Trophoblast cell (in vitro differentiated cells and primary cell): Measurements from ENCODE around the gene ARHGAP22.

ENCODE experiments used
- DNase-seq, 2 donors: peaks; one replicate each; pipeline ENCODE4 v3.0.0-alpha.2; 2016
- H2AFZ ChIP-seq: 2 replicates; pipeline ENCODE4 v1.6.1; 2013; ENCODE audit warnings: low read length, moderate library complexity, mild to moderate bottlenecking; ENCODE audit not compliant: insufficient read depth, poor library complexity
- H2AK5ac ChIP-seq: 2 replicates; pipeline ENCODE4 v1.6.1; 2013; ENCODE audit warnings: mild to moderate bottlenecking, low read length
- H2BK120ac ChIP-seq: 2 replicates; pipeline ENCODE4 v1.6.1; 2013; ENCODE audit warnings: low read length, mild to moderate bottlenecking, moderate library complexity; ENCODE audit not compliant: insufficient read depth, poor library complexity
- H2BK12ac ChIP-seq: 2 replicates; pipeline ENCODE4 v1.6.1; 2013; ENCODE audit warnings: mild to moderate bottlenecking, low read length, moderate library complexity
- H2BK5ac ChIP-seq: 2 replicates; pipeline ENCODE4 v1.6.1; 2013; ENCODE audit warnings: low read length, low read depth, moderate library complexity, mild to moderate bottlenecking; ENCODE audit not compliant: poor library complexity
- H3K14ac ChIP-seq: 2 replicates; pipeline ENCODE4 v1.6.1; 2013; ENCODE audit warnings: mild to moderate bottlenecking, low read length
- H3K18ac ChIP-seq: 2 replicates; pipeline ENCODE4 v1.6.1; 2013; ENCODE audit warnings: mild to moderate bottlenecking, low read length
- H3K23ac ChIP-seq: 2 replicates; pipeline ENCODE4 v1.6.1; 2013; ENCODE audit warnings: low read length
- H3K27ac ChIP-seq: 2 replicates; pipeline ENCODE4 v1.5.1; 2013; ENCODE audit warnings: low read depth, mild to moderate bottlenecking, inconsistent platforms, low read length, moderate library complexity
- H3K27me3 ChIP-seq: 2 replicates; pipeline ENCODE4 v1.6.1; 2013; ENCODE audit warnings: inconsistent platforms, mild to moderate bottlenecking, low read length, moderate library complexity; ENCODE audit not compliant: insufficient read depth
- H3K36me3 ChIP-seq, 2 experiments: 1 replicate in 1 of 2; 2 replicates in 1 of 2; pipeline ENCODE4 v1.6.1; 2013; ENCODE audit warnings: low read length in 2 of 2, mild to moderate bottlenecking in 2 of 2, moderate library complexity in 1 of 2; ENCODE audit not compliant: insufficient read depth in 2 of 2, control insufficient read depth in 1 of 2
- H3K4ac ChIP-seq: 2 replicates; pipeline ENCODE4 v1.6.1; 2013; ENCODE audit warnings: low read depth, mild to moderate bottlenecking, low read length, moderate library complexity
- H3K4me1 ChIP-seq, 2 experiments: 1 replicate in 1 of 2; 2 replicates in 1 of 2; pipeline ENCODE4 v1.6.1; 2013; ENCODE audit warnings: low read length in 2 of 2, mild to moderate bottlenecking in 2 of 2, moderate library complexity in 1 of 2; ENCODE audit not compliant: insufficient read depth in 2 of 2, control insufficient read depth in 1 of 2
- H3K4me2 ChIP-seq: 2 replicates; pipeline ENCODE4 v1.6.1; 2013; ENCODE audit warnings: inconsistent platforms, mild to moderate bottlenecking, low read length, moderate library complexity
- H3K4me3 ChIP-seq: 2 replicates; pipeline ENCODE4 v1.5.1; 2013; ENCODE audit warnings: mild to moderate bottlenecking, low read depth, low read length, inconsistent platforms
- H3K79me1 ChIP-seq: one replicate; pipeline ENCODE4 v1.6.1; 2013; ENCODE audit warnings: low read length
- H3K79me2 ChIP-seq: 2 replicates; pipeline ENCODE4 v1.6.1; 2013; ENCODE audit warnings: low read length, mild to moderate bottlenecking; ENCODE audit not compliant: control insufficient read depth, insufficient read depth, poor library complexity
- H3K9ac ChIP-seq: 2 replicates; pipeline ENCODE4 v1.6.1; 2013; ENCODE audit warnings: mild to moderate bottlenecking, low read length
- H3K9me3 ChIP-seq: 2 replicates; pipeline ENCODE4 v1.6.1; 2013; ENCODE audit warnings: low read depth, mild to moderate bottlenecking, control low read depth, inconsistent platforms, low read length; ENCODE audit not compliant: insufficient read depth
- H4K12ac ChIP-seq: 2 replicates; pipeline ENCODE4 v1.6.1; 2013; ENCODE audit warnings: low read depth, mild to moderate bottlenecking, low read length, moderate library complexity
- H4K8ac ChIP-seq: 2 replicates; pipeline ENCODE4 v1.6.1; 2013; ENCODE audit warnings: low read depth, mild to moderate bottlenecking, low read length, moderate library complexity
- H4K91ac ChIP-seq: one replicate; pipeline ENCODE4 v1.6.1; 2013; ENCODE audit warnings: low read depth, mild to moderate bottlenecking, low read length, moderate library complexity
- WGBS: extraction: QIAGEN DNeasy Blood & Tissue Kit; methylation state at CpG from one replicate; pipeline ENCODE4 v1.1.7; 2013; ENCODE audit warnings: missing lambda C conversion rate; ENCODE audit not compliant: insufficient read length, insufficient coverage; ENCODE audit errors: extremely low coverage; 5-methylcytosine and 5-hydroxymethylcytosine counted together

The ARHGAP22 gene

GRCh38 chr10:48608976-48609375 lies 4.1 kb upstream of the ARHGAP22 start:
- Histone ChIP-seq H2BK12ac (no peak overlapping the region), H3K27ac (no peak overlapping the region), H3K79me1 (no peaks in the 10 kb centered on the region), H3K36me3 (no peaks in the 10 kb centered on the region), H3K4me3 (no peak overlapping the region), H3K4ac (no peak overlapping the region), H2BK120ac (no peak overlapping the region), H3K9ac (no peak overlapping the region), H3K14ac (no peak overlapping the region), H2AFZ (no peak overlapping the region), H3K4me2 (no peak overlapping the region), H3K9me3 (no peaks in the 10 kb centered on the region), H2BK5ac (no peak overlapping the region), H3K4me1 (peaks cover 7 to 10% of the 10 kb centered on the region in 2 experiments), H3K27me3 (peaks cover 7% of the 10 kb centered on the region), H3K23ac (no peak overlapping the region), H4K8ac (no peak overlapping the region), H3K79me2 (no peaks in the 10 kb centered on the region), H4K91ac (no peak overlapping the region), H4K12ac (no peak overlapping the region), H3K18ac (no peak overlapping the region), H2AK5ac (no peak overlapping the region)
- no peak for DNase-seq

GRCh38 chr10:48608279-48608681 lies 3.4 kb upstream of the ARHGAP22 start:
- Histone ChIP-seq H4K8ac (no peak overlapping the region), H3K4ac (no peak overlapping the region), H3K14ac (no peak overlapping the region), H3K36me3 (no peaks in the 10 kb centered on the region), H3K4me3 (no peak overlapping the region), H2AFZ (no peak overlapping the region), H3K4me2 (no peak overlapping the region), H2BK120ac (no peak overlapping the region), H2BK12ac (no peak overlapping the region), H3K27ac (no peak overlapping the region), H2AK5ac (no peak overlapping the region), H3K79me1 (no peaks in the 10 kb centered on the region), H3K18ac (no peak overlapping the region), H3K9ac (no peak overlapping the region), H2BK5ac (no peak overlapping the region), H3K9me3 (no peaks in the 10 kb centered on the region), H3K4me1 (peaks cover 7 to 10% of the 10 kb centered on the region in 2 experiments), H3K27me3 (peaks cover 8% of the 10 kb centered on the region), H4K12ac (no peak overlapping the region), H4K91ac (no peak overlapping the region), H3K23ac (no peak overlapping the region), H3K79me2 (no peaks in the 10 kb centered on the region)
- DNase-seq, result peak; percentile 33 to 77
- WGBS, result no CpG with 5 or more reads among the region's 3 CpGs

GRCh38 chr10:48607356-48608278 lies 2.7 kb upstream of the ARHGAP22 start:
- Histone ChIP-seq H3K27me3 (peaks cover 8% of the 10 kb centered on the region), H4K91ac (no peak overlapping the region), H3K23ac (no peak overlapping the region), H3K4ac (no peak overlapping the region), H3K18ac (no peak overlapping the region), H3K27ac (no peak overlapping the region), H2BK5ac (no peak overlapping the region), H2BK120ac (no peak overlapping the region), H2BK12ac (no peak overlapping the region), H4K12ac (no peak overlapping the region), H3K4me1 (peaks cover 7 to 10% of the 10 kb centered on the region in 2 experiments), H3K36me3 (no peaks in the 10 kb centered on the region), H3K4me3 (no peak overlapping the region), H3K79me1 (no peaks in the 10 kb centered on the region), H2AFZ (no peak overlapping the region), H2AK5ac (no peak overlapping the region), H3K9ac (no peak overlapping the region), H3K9me3 (no peaks in the 10 kb centered on the region), H3K4me2 (no peak overlapping the region), H4K8ac (no peak overlapping the region), H3K79me2 (no peaks in the 10 kb centered on the region), H3K14ac (no peak overlapping the region)
- WGBS, result no CpG with 5 or more reads among the region's 6 CpGs
- DNase-seq, result no peak

- no peak overlapping the region for H3K27ac ChIP-seq
- no peak overlapping the region for H2BK12ac ChIP-seq
- peaks cover 8% of the 10 kb centered on the region for H3K27me3 ChIP-seq
- H2AFZ ChIP-seq, result no peak overlapping the region
- no CpG with 5 or more reads among the region's 8 CpGs for WGBS
- no peak overlapping the region for H3K23ac ChIP-seq
- H3K18ac ChIP-seq, result no peak overlapping the region
- H3K4me3 ChIP-seq, result no peak overlapping the region
- no peak overlapping the region for H3K14ac ChIP-seq
- H3K36me3 ChIP-seq, result no peaks in the 10 kb centered on the region
- no peak overlapping the region for H3K4me2 ChIP-seq
- H3K9me3 ChIP-seq, result no peaks in the 10 kb centered on the region
- H4K12ac ChIP-seq, result no peak overlapping the region
- H2BK5ac ChIP-seq, result no peak overlapping the region
- H4K8ac ChIP-seq, result no peak overlapping the region
- H3K9ac ChIP-seq, result no peak overlapping the region
- H4K91ac ChIP-seq, result no peak overlapping the region
- no peak overlapping the region for H3K4ac ChIP-seq
- no peaks in the 10 kb centered on the region for H3K79me1 ChIP-seq
- peaks cover 7 to 10% of the 10 kb centered on the region in 2 experiments for H3K4me1 ChIP-seq
- no peaks in the 10 kb centered on the region for H3K79me2 ChIP-seq
- no peak overlapping the region for H2BK120ac ChIP-seq
- DNase-seq, result peak; percentile 92 to 95
- no peak overlapping the region for H2AK5ac ChIP-seq
Measured at GRCh38 chr10:48606530-48607355, 1.9 kb upstream of the ARHGAP22 start.
